HG03159 (cell line): Measurements from ENCODE around the gene RAB11FIP4.
"Not testable (repeated sequence)": the region's sequence is repeated elsewhere in the genome, so short reads cannot be mapped to it uniquely, and the experiment has no call there.

ENCODE experiments used
- ATAC-seq: cut with Tn5 transposase; IDR thresholded peaks from one replicate; pipeline ENCODE4 v1.9.1; 2021; ENCODE audit warnings: mild to moderate bottlenecking, moderate library complexity; ENCODE audit not compliant: unreplicated experiment

The RAB11FIP4 gene

GRCh38 chr17:31431852-31432658, 40.6 kb downstream of the RAB11FIP4 start:
- ATAC-seq = no peak

GRCh38 chr17:31433091-31433790, 41.8 kb downstream of the RAB11FIP4 start:
- ATAC-seq = no peak

- no peak for ATAC-seq
Measured at GRCh38 chr17:31433811-31434726, 42.6 kb downstream of the RAB11FIP4 start.

GRCh38 chr17:31434727-31435050, 43.2 kb downstream of the RAB11FIP4 start:
- ATAC-seq = no peak

- no peak for ATAC-seq
Measured at GRCh38 chr17:31435581-31435980, 44.1 kb downstream of the RAB11FIP4 start.

- ATAC-seq = no peak
Measured at GRCh38 chr17:31437720-31438400, 46.4 kb downstream of the RAB11FIP4 start.

GRCh38 chr17:31439716-31440115, 48.2 kb downstream of the RAB11FIP4 start:
- no peak for ATAC-seq

- ATAC-seq = no peak
Measured at GRCh38 chr17:31442276-31442675, 50.8 kb downstream of the RAB11FIP4 start.

GRCh38 chr17:31442856-31443255, 51.4 kb downstream of the RAB11FIP4 start:
- not testable (repeated sequence) for ATAC-seq

GRCh38 chr17:31443386-31443785, 51.9 kb downstream of the RAB11FIP4 start:
- no peak for ATAC-seq

GRCh38 chr17:31444026-31444425, 52.6 kb downstream of the RAB11FIP4 start:
- ATAC-seq = no peak

GRCh38 chr17:31446195-31446967, 54.9 kb downstream of the RAB11FIP4 start:
- no peak for ATAC-seq

GRCh38 chr17:31448467-31449077, 57.1 kb downstream of the RAB11FIP4 start:
- no peak for ATAC-seq

- ATAC-seq = no peak
Measured at GRCh38 chr17:31449111-31449510, 57.6 kb downstream of the RAB11FIP4 start.

- ATAC-seq = no peak
Measured at GRCh38 chr17:31449746-31450145, 58.3 kb downstream of the RAB11FIP4 start.

- ATAC-seq = no peak
Measured at GRCh38 chr17:31452101-31452500, 60.6 kb downstream of the RAB11FIP4 start.

GRCh38 chr17:31452561-31453110, 61.2 kb downstream of the RAB11FIP4 start:
- ATAC-seq = no peak

- ATAC-seq = no peak
Measured at GRCh38 chr17:31453896-31454295, 62.4 kb downstream of the RAB11FIP4 start.

- ATAC-seq = no peak
Measured at GRCh38 chr17:31456814-31457213, 65.3 kb downstream of the RAB11FIP4 start.
